H9 (cell line): ENCODE measurements around the gene PCDHGA9. TPM values are rescaled to one million over a fixed set of nuclear protein-coding genes. Genes with fewer than 3 reads are reported as not detected.

ENCODE experiments used
- DNase-seq: peaks from one replicate; pipeline ENCODE4 v3.0.0-alpha.2; 2017
- H2AFZ ChIP-seq: one replicate; pipeline ENCODE4 v1.6.1; 2013; ENCODE audit warnings: mild to moderate bottlenecking, low read length, control low read depth, moderate library complexity
- H2AK5ac ChIP-seq: 2 replicates; pipeline ENCODE4 v1.6.1; 2013; ENCODE audit warnings: low read length, control low read depth, mixed read lengths; ENCODE audit not compliant: insufficient read length
- H2BK120ac ChIP-seq: one replicate; pipeline ENCODE4 v1.6.1; 2013; ENCODE audit warnings: low read depth, mild to moderate bottlenecking, low read length, control low read depth, inconsistent platforms; ENCODE audit not compliant: poor library complexity, severe bottlenecking
- H2BK12ac ChIP-seq: 2 replicates; pipeline ENCODE4 v1.6.1; 2013; ENCODE audit warnings: low read length, control low read depth, mixed read lengths, low read depth; ENCODE audit not compliant: insufficient read length
- H2BK15ac ChIP-seq: 2 replicates; pipeline ENCODE4 v1.6.1; 2013; ENCODE audit warnings: low read depth, low read length, control low read depth
- H2BK20ac ChIP-seq: one replicate; pipeline ENCODE4 v1.6.1; 2013; ENCODE audit warnings: low read depth, mild to moderate bottlenecking, low read length, control low read depth, inconsistent platforms; ENCODE audit not compliant: poor library complexity, severe bottlenecking
- H2BK5ac ChIP-seq: 2 replicates; pipeline ENCODE4 v1.6.1; 2013; ENCODE audit warnings: low read length, control low read depth, mixed read lengths; ENCODE audit not compliant: insufficient read length
- H3K14ac ChIP-seq: 2 replicates; pipeline ENCODE4 v1.6.1; 2013; ENCODE audit warnings: low read length, control low read depth; ENCODE audit not compliant: insufficient read depth
- H3K18ac ChIP-seq: 2 replicates; pipeline ENCODE4 v1.6.1; 2013; ENCODE audit warnings: low read depth, mild to moderate bottlenecking, mixed read lengths, low read length, control low read depth; ENCODE audit not compliant: insufficient read length
- H3K23ac ChIP-seq: 2 replicates; pipeline ENCODE4 v1.6.1; 2013; ENCODE audit warnings: low read length, control low read depth, mixed read lengths, low read depth; ENCODE audit not compliant: insufficient read length
- H3K23me2 ChIP-seq: 2 replicates; pipeline ENCODE4 v1.6.1; 2013; ENCODE audit warnings: low read depth, mild to moderate bottlenecking, mixed read lengths, low read length, control low read depth; ENCODE audit not compliant: insufficient read length, poor library complexity, severe bottlenecking
- H3K27ac ChIP-seq: 2 replicates; pipeline ENCODE4 v1.5.1; 2013; ENCODE audit warnings: low read length, control low read depth, mixed read lengths, low read depth; ENCODE audit not compliant: insufficient read length
- H3K27me3 ChIP-seq: 2 replicates; pipeline ENCODE4 v1.6.1; 2013; ENCODE audit warnings: low read length, control low read depth, inconsistent platforms; ENCODE audit not compliant: insufficient read depth
- H3K4ac ChIP-seq: 2 replicates; pipeline ENCODE4 v1.6.1; 2013; ENCODE audit warnings: low read depth, mild to moderate bottlenecking, control low read depth, inconsistent platforms, low read length, moderate library complexity
- H3K4me1 ChIP-seq: 2 replicates; pipeline ENCODE4 v1.6.1; 2013; ENCODE audit warnings: low read length, control low read depth, inconsistent platforms; ENCODE audit not compliant: insufficient read depth
- H3K4me2 ChIP-seq: 2 replicates; pipeline ENCODE4 v1.6.1; 2013; ENCODE audit warnings: low read length, control low read depth, mixed read lengths; ENCODE audit not compliant: insufficient read length, insufficient read depth
- H3K56ac ChIP-seq: 2 replicates; pipeline ENCODE4 v1.6.1; 2013; ENCODE audit warnings: low read depth, mild to moderate bottlenecking, mixed read lengths, low read length, control low read depth; ENCODE audit not compliant: insufficient read length
- H3K79me1 ChIP-seq: 2 replicates; pipeline ENCODE4 v1.6.1; 2013; ENCODE audit warnings: low read depth, mild to moderate bottlenecking, moderate library complexity, low read length, control low read depth, inconsistent platforms; ENCODE audit not compliant: insufficient read depth, poor library complexity, severe bottlenecking
- H3K79me2 ChIP-seq: 2 replicates; pipeline ENCODE4 v1.6.1; 2013; ENCODE audit warnings: low read length, control low read depth, inconsistent platforms; ENCODE audit not compliant: insufficient read depth
- H3K9ac ChIP-seq: 2 replicates; pipeline ENCODE4 v1.6.1; 2013; ENCODE audit warnings: low read length, control low read depth, mixed read lengths; ENCODE audit not compliant: insufficient read length; ENCODE audit errors: extremely low read depth
- H3K9me3 ChIP-seq: one replicate; pipeline ENCODE4 v1.6.1; 2013; ENCODE audit warnings: low read depth, low read length, inconsistent platforms; ENCODE audit not compliant: control insufficient read depth
- H3T11ph ChIP-seq: one replicate; pipeline ENCODE4 v1.6.1; 2013; ENCODE audit warnings: mild to moderate bottlenecking, low read length, control low read depth, inconsistent platforms
- H4K20me1 ChIP-seq: one replicate; pipeline ENCODE4 v1.6.1; 2013; ENCODE audit not compliant: control insufficient read depth, insufficient read length, insufficient read depth
- H4K5ac ChIP-seq: 2 replicates; pipeline ENCODE4 v1.6.1; 2013; ENCODE audit warnings: low read depth, mild to moderate bottlenecking, mixed read lengths, low read length, control low read depth; ENCODE audit not compliant: insufficient read length
- H4K8ac ChIP-seq: replicated peaks from 2 replicates; pipeline ENCODE4 v1.6.1; 2013; ENCODE audit warnings: low read length, control low read depth, mixed read lengths, low read depth; ENCODE audit not compliant: insufficient read length
- H4K91ac ChIP-seq: 2 replicates; pipeline ENCODE4 v1.6.1; 2013; ENCODE audit warnings: low read depth, mild to moderate bottlenecking, moderate library complexity, mixed read lengths, low read length, control low read depth; ENCODE audit not compliant: insufficient read length
- H3K27ac Mint-ChIP-seq, 3 experiments: 2 replicates in 2 of 3; 3 replicates in 1 of 3; pipeline ENCODE4 v1.8.0; 2020 to 2021; ENCODE audit warnings: mixed read lengths in 3 of 3, mild to moderate bottlenecking in 1 of 3, moderate library complexity in 1 of 3
- H3K27me3 Mint-ChIP-seq: 2 replicates; pipeline ENCODE4 v1.8.0; 2021; ENCODE audit warnings: low read depth, mild to moderate bottlenecking, moderate library complexity, mixed read lengths
- H3K36me3 Mint-ChIP-seq, 3 experiments: 2 replicates in 2 of 3; 3 replicates in 1 of 3; pipeline ENCODE4 v1.8.0; 2020 to 2021; ENCODE audit warnings: low read depth in 3 of 3, mixed read lengths in 3 of 3; ENCODE audit not compliant: insufficient read depth in 1 of 3
- H3K4me1 Mint-ChIP-seq, 2 experiments: 2 replicates each; pipeline ENCODE4 v1.8.0; 2020; ENCODE audit warnings: mixed read lengths in 2 of 2
- H3K4me3 Mint-ChIP-seq, 2 experiments: 2 replicates in 1 of 2; 3 replicates in 1 of 2; pipeline ENCODE4 v1.8.0; 2020 to 2021; ENCODE audit warnings: mild to moderate bottlenecking in 2 of 2, mixed read lengths in 2 of 2, moderate library complexity in 1 of 2
- H3K9me3 Mint-ChIP-seq, 2 experiments: 2 replicates in 1 of 2; 3 replicates in 1 of 2; pipeline ENCODE4 v1.8.0; 2020; ENCODE audit warnings: mild to moderate bottlenecking in 2 of 2, mixed read lengths in 2 of 2, moderate library complexity in 1 of 2
- WGBS: extraction: QIAGEN DNeasy Blood & Tissue Kit; methylation state at CpG from one replicate; pipeline ENCODE4 v1.1.7; 2013; ENCODE audit warnings: missing lambda C conversion rate, low lambda C conversion rate, mixed read lengths; ENCODE audit not compliant: insufficient read length; ENCODE audit errors: extremely low coverage; 5-methylcytosine and 5-hydroxymethylcytosine counted together
- total RNA-seq: library from RNA; stranded (reverse); gene quantifications from 2 replicates; pipeline ENCODE4 v1.2.1, GENCODE V29; 2021
- TF ChIP-seq, protein P1 (sequence below): fragments of 200-600 bp; sonication (generic); conservative IDR thresholded peaks from 3 replicates; pipeline ENCODE4 v1.8.0; 2021; ENCODE audit warnings: antibody characterized with exemption, mild to moderate bottlenecking

Gene PCDHGA9
- total RNA-seq, 1 experiment from 2014 or later, result 1.3 TPM

- Histone ChIP-seq H3K9ac (no peak within 1 kb of the TSS), H3K4me1 (no peaks in the 10 kb centered on the region), H2BK5ac (no peak within 1 kb of the TSS), H3K9me3 (peaks cover 23% of the 10 kb centered on the region), H3K56ac (no peak within 1 kb of the TSS), H3K27me3 (no peaks in the 10 kb centered on the region), H2AK5ac (no peak within 1 kb of the TSS), H4K5ac (no peak within 1 kb of the TSS), H4K91ac (no peak within 1 kb of the TSS), H3K4me2 (no peak within 1 kb of the TSS), H3K23ac (no peak within 1 kb of the TSS), H2BK20ac (no peak within 1 kb of the TSS), H2BK120ac (no peak within 1 kb of the TSS), H3K79me2 (no peaks in the 10 kb centered on the region), H3T11ph (no peak within 1 kb of the TSS), H2BK12ac (no peak within 1 kb of the TSS), H2BK15ac (no peak within 1 kb of the TSS), H3K14ac (no peak within 1 kb of the TSS), H3K79me1 (no peaks in the 10 kb centered on the region), H3K27ac (no peak within 1 kb of the TSS), H3K23me2 (no peaks in the 10 kb centered on the region), H3K4ac (no peak within 1 kb of the TSS), H3K18ac (no peak within 1 kb of the TSS), H2AFZ (no peak within 1 kb of the TSS), H4K8ac (no peak within 1 kb of the TSS), H4K20me1 (no peaks in the 10 kb centered on the region)
- H3K4me3 Mint-ChIP-seq, result no peak within 1 kb of the TSS; a peak in 1 of 5 replicates
- peaks cover 54 to 83% (median 63%) of the 10 kb centered on the region in 3 experiments for H3K36me3 Mint-ChIP-seq
- no CpG with 5 or more reads among the region's 33 CpGs for WGBS
- H3K27me3 Mint-ChIP-seq, result peaks cover 3% of the 10 kb centered on the region
- H3K27ac Mint-ChIP-seq, result no peak within 1 kb of the TSS
- no peak for DNase-seq
- TF ChIP-seq, protein P1, sequence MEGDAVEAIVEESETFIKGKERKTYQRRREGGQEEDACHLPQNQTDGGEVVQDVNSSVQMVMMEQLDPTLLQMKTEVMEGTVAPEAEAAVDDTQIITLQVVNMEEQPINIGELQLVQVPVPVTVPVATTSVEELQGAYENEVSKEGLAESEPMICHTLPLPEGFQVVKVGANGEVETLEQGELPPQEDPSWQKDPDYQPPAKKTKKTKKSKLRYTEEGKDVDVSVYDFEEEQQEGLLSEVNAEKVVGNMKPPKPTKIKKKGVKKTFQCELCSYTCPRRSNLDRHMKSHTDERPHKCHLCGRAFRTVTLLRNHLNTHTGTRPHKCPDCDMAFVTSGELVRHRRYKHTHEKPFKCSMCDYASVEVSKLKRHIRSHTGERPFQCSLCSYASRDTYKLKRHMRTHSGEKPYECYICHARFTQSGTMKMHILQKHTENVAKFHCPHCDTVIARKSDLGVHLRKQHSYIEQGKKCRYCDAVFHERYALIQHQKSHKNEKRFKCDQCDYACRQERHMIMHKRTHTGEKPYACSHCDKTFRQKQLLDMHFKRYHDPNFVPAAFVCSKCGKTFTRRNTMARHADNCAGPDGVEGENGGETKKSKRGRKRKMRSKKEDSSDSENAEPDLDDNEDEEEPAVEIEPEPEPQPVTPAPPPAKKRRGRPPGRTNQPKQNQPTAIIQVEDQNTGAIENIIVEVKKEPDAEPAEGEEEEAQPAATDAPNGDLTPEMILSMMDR, result no peak; the same call in 2 of the 3 replicates
- no peaks in the 10 kb centered on the region for H3K4me1 Mint-ChIP-seq
- H3K9me3 Mint-ChIP-seq, result peaks cover 70 to 79% of the 10 kb centered on the region in 2 experiments
Measured at GRCh38 chr5:141430332-141431113, 27.9 kb downstream of the PCDHGA9 start, which contains the start of gene PCDHGA12. Gene PCDHGA12 (plus strand): TSS chr5:141430507. CDS start chr5:141430760, 253 bp downstream.
